SH-SY5Y (cell line): ENCODE measurements around the gene CFAP97D2.

Experiments
- GATA2 ChIP-seq: IDR thresholded peaks from 2 replicates; pipeline ENCODE4 v1.6.1; 2011; ENCODE audit warnings: mild to moderate bottlenecking, low read depth, low read length
- GATA3 ChIP-seq: IDR thresholded peaks from 2 replicates; pipeline ENCODE4 v1.6.1; 2011; ENCODE audit warnings: low read depth, mild to moderate bottlenecking, low read length, moderate library complexity

- TF ChIP-seq GATA2, result no peak
- TF ChIP-seq GATA3, result no peak
Observed at GRCh38 chr13:114177245-114178010, 1.6 kb upstream of the CFAP97D2 start.
